ENCODE measurements around the gene C1orf159. TPM values are rescaled to one million over a fixed set of nuclear protein-coding genes. Genes with fewer than 3 reads are reported as not detected.
A peak's percentile ranks its signal among the peaks of the same experiment; 100 is the strongest.
"Not testable (repeated sequence)": the region's sequence is repeated elsewhere in the genome, so short reads cannot be mapped to it uniquely, and the experiment has no call there.

C1orf159 gene
- total and polyA plus RNA-seq, 2 donors (not counting 1 experiment from before 2014, with no cell fraction given), result 23.0 to 25.6 TPM

GRCh38 chr1:1079408-1080121, 36.3 kb downstream of the C1orf159 start:
- ChIA-PET POLR2A (interaction anchor here (0.7 to 1.1 kb wide), 3 partner anchors 10 to 127 kb away, joined by 3 to 4 read pairs (median 4); partner anchors contain the start of gene TNFRSF18), CTCF (interaction anchor here (1.5 kb wide), 1 partner anchor 60 kb away, joined by 5 read pairs; the partner anchor contains the start of gene AGRN)
- H4K20me1 ChIP-seq (ENCODE audit: control insufficient read depth, insufficient read depth, low read length, poor library complexity, severe bottlenecking), result no peaks in the 10 kb centered on the region
- H3K27me3 ChIP-seq (replicated peaks in 1 of 4; ENCODE audit: control extremely low read depth in 1 of 4, control insufficient read depth in 3 of 4, insufficient read depth in 4 of 4, low read length in 3 of 4), result peaks cover 0 to 22% (median 4%) of the 10 kb centered on the region in 4 experiments
- H3K27ac Mint-ChIP-seq, result no peak overlapping the region
- no peaks in the 10 kb centered on the region for H3K36me3 ChIP-seq (replicated peaks in 1 of 2; ENCODE audit: control extremely low read depth in 1 of 2, control insufficient read depth in 1 of 2, extremely low read depth in 1 of 2, insufficient read depth in 2 of 2, low read length in 1 of 2)
- H2AFZ ChIP-seq (ENCODE audit: insufficient read depth, low read depth, low read length, poor library complexity, severe bottlenecking), result peak overlapping the region; percentile 80
- no peak overlapping the region for H3K27ac ChIP-seq (ENCODE audit: low read length in 2 of 2)
- TF ChIP-seq EZH2 (IDR thresholded peaks at IDR 0.05; ENCODE audit: borderline replicate concordance, insufficient read depth, low read depth, low read length, poor library complexity, severe bottlenecking) (no peak), CTCF (IDR thresholded peaks at IDR 0.05) (no peak)
- H3K9me3 ChIP-seq (ENCODE audit: control extremely low read depth in 1 of 3, control insufficient read depth in 2 of 3, insufficient read depth in 1 of 3, low read length in 2 of 3), result peaks cover 0 to 4% (median 0%) of the 10 kb centered on the region in 3 donors
- H3K27me3 Mint-ChIP-seq, result peaks cover 3% of the 10 kb centered on the region
- DNase-seq, result peak; percentile 78
- H3K4me3 ChIP-seq (ENCODE audit: control extremely low read depth in 1 of 5, extremely low read depth in 1 of 5, insufficient read depth in 1 of 5, low read depth in 2 of 5, low read length in 4 of 5), result peak overlapping the region in 4 of 5 experiments; percentile 17 to 51 (median 26)
- peak overlapping the region; percentile 89 for H3K4me2 ChIP-seq (replicated peaks; ENCODE audit: low read depth, low read length, poor library complexity, severe bottlenecking)
- peak; percentile 76 for ATAC-seq (ENCODE audit: low read depth)
- H3K4me1 Mint-ChIP-seq, result peaks cover 5% of the 10 kb centered on the region
- intact Hi-C loops (cut with micrococcal nuclease), result no loop called here
- H3K4me3 Mint-ChIP-seq, result peak overlapping the region; percentile 66
- H3K79me2 ChIP-seq (ENCODE audit: control insufficient read depth, insufficient read depth, low read length), result no peaks in the 10 kb centered on the region
- peaks cover 11 to 14% of the 10 kb centered on the region in 2 donors for H3K4me1 ChIP-seq (ENCODE audit: control insufficient read depth in 2 of 2, insufficient read depth in 2 of 2, low read length in 2 of 2)
- H3K9ac ChIP-seq (ENCODE audit: low read length), result peak overlapping the region; percentile 54
- H3K9me3 Mint-ChIP-seq (ENCODE audit: insufficient read depth), result no peaks in the 10 kb centered on the region
- 3% methylated on average over 36 of the region's 38 CpGs for WGBS (ENCODE audit: insufficient coverage)

GRCh38 chr1:1077396-1077795, 38.5 kb downstream of the C1orf159 start:
- H3K9me3 ChIP-seq (ENCODE audit: control extremely low read depth in 1 of 3, control insufficient read depth in 2 of 3, insufficient read depth in 1 of 3, low read length in 2 of 3); DNase-seq; H3K4me3 ChIP-seq (ENCODE audit: control extremely low read depth in 1 of 5, extremely low read depth in 1 of 5, insufficient read depth in 1 of 5, low read depth in 2 of 5, low read length in 4 of 5); H4K20me1 ChIP-seq (ENCODE audit: control insufficient read depth, insufficient read depth, low read length, poor library complexity, severe bottlenecking); H3K27me3 Mint-ChIP-seq; H3K27ac Mint-ChIP-seq; POLR2A ChIA-PET; H3K4me1 Mint-ChIP-seq; H3K9ac ChIP-seq (ENCODE audit: low read length); H3K27ac ChIP-seq (ENCODE audit: low read length in 2 of 2); H3K4me3 Mint-ChIP-seq; H2AFZ ChIP-seq (ENCODE audit: insufficient read depth, low read depth, low read length, poor library complexity, severe bottlenecking); H3K36me3 ChIP-seq (replicated peaks in 1 of 2; ENCODE audit: control extremely low read depth in 1 of 2, control insufficient read depth in 1 of 2, extremely low read depth in 1 of 2, insufficient read depth in 2 of 2, low read length in 1 of 2); CTCF ChIA-PET; H3K9me3 Mint-ChIP-seq (ENCODE audit: insufficient read depth); intact Hi-C loops (cut with micrococcal nuclease); H3K4me2 ChIP-seq (replicated peaks; ENCODE audit: low read depth, low read length, poor library complexity, severe bottlenecking); H3K79me2 ChIP-seq (ENCODE audit: control insufficient read depth, insufficient read depth, low read length); ATAC-seq (ENCODE audit: low read depth): not testable (repeated sequence)
- peaks cover 11 to 14% of the 10 kb centered on the region in 2 donors for H3K4me1 ChIP-seq (ENCODE audit: control insufficient read depth in 2 of 2, insufficient read depth in 2 of 2, low read length in 2 of 2)
- WGBS (ENCODE audit: insufficient coverage), result no CpG with 5 or more reads among the region's 21 CpGs
- peaks cover 0 to 30% (median 4%) of the 10 kb centered on the region in 4 experiments for H3K27me3 ChIP-seq (replicated peaks in 1 of 4; ENCODE audit: control extremely low read depth in 1 of 4, control insufficient read depth in 3 of 4, insufficient read depth in 4 of 4, low read length in 3 of 4)
